CD1c-positive myeloid dendritic cell (primary cell): ENCODE measurements around the gene RPTOR.

Source experiments
- DNase-seq: peaks from one replicate; pipeline ENCODE4 v3.0.0-alpha.2; 2016; ENCODE audit errors: extremely low spot score

The RPTOR gene

GRCh38 chr17:80977172-80977571, 432.5 kb downstream of the RPTOR start:
- no peak for DNase-seq

GRCh38 chr17:80978499-80979497, 434.2 kb downstream of the RPTOR start:
- DNase-seq, result no peak

GRCh38 chr17:80979547-80980378, 435.1 kb downstream of the RPTOR start:
- DNase-seq, result no peak

GRCh38 chr17:80980397-80981061, 435.9 kb downstream of the RPTOR start:
- no peak for DNase-seq

GRCh38 chr17:80981062-80981902, 436.6 kb downstream of the RPTOR start:
- peak; percentile 46 for DNase-seq

GRCh38 chr17:80981929-80982425, 437.3 kb downstream of the RPTOR start:
- DNase-seq, result no peak

GRCh38 chr17:80982426-80982974, 437.9 kb downstream of the RPTOR start:
- no peak for DNase-seq

GRCh38 chr17:80983545-80983944, 438.9 kb downstream of the RPTOR start:
- DNase-seq, result no peak

DNA sequence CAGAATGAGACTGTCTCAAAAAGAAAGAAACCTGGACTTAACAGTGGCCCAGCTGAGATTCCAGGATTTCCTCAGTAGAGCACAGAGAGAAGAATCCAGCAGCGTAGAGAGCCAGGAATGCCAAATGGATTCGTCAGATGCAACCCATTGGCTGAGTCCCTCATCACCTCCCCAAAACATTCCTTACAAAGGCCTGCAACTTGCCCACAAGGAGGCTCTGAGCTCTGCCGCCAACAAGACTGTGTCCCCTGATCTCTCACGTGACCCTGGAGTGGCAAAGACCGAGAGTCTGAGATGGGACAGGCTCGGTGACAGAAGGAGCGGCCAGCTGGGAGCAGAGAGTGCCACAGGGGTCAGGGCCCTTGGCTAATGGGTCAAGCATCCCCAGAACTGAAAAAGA, 440.1 kb downstream of the RPTOR start:
- DNase-seq, result no peak

DNA sequence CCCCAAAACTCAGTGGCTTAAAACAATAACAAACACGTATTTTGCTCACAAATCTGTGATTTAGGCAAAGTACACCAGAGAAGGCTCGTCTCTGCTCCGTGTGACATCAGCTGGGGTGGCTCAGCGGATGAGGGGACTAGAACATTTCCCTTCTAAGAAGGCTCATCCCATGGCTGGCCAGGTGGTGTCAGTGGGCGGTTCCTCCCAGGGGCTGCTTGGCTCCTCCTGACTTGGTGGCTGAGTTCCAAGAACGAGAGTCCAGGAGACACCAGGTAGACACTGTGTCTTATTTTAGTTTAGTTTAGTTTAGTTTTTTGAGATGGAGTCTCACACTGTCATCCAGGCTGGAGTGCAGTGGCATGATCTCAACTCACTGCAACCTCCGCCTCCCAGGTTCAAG, 441.4 kb downstream of the RPTOR start:
- DNase-seq, result no peak

- DNase-seq, result peak; percentile 69
Observed at GRCh38 chr17:80986816-80987475, 442.3 kb downstream of the RPTOR start.

- no peak for DNase-seq
Observed at GRCh38 chr17:80987941-80988461, 443.4 kb downstream of the RPTOR start.

DNA sequence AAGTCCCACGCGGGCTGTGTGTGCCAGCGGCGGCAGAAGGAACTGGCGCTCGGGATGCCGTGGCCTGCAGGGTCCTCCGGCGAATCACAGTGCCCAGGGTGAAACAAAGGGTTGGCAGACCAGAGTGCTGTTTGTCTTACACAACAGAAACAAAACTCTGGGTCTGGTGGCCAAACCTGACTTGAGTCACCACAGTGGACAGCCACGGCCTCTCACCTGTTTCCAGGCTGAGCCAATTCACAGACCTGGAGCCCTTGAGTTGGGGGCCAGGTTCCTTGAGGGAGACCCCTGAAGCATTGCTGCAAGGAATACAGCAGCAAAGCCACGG, 444.9 kb downstream of the RPTOR start:
- no peak for DNase-seq

DNA sequence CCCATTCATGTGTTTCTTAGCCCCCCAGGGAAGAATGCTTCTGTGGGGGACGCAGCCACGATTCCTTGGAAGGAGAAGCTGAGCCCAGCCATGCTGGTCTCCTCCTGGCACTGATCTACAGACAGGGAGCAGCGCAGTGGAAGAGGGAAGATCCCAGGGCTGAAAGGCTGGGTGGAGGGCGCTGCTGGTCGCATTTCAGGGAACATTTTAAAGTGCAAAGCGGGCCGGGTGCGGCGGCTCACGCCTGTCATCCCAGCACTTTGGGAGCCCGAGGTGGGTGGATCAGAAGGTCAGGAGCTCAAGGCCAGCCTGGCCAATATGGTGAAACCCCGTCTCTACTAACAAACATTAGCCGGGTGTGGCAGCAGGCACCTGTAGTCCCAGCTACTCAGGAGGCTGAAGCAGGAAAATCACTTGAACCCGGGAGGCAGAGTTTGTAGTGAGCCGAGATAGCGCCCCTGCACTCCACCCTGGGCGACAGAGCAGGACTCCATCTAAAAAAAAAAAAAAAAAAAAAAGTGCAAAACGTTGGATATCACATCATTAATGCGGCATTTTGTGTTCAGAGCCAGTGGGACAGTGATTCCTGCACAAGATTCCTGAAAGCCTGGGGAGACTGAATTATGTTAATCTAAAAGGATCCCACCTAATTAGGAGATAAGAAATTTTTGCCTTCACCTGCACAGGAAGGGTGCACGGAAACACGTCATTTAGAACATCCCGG, 446.4 kb downstream of the RPTOR start:
- DNase-seq, result no peak

- DNase-seq, result peak; percentile 85
Observed at GRCh38 chr17:80991645-80992076, 447.0 kb downstream of the RPTOR start, which contains the start of gene CHMP6. Gene CHMP6, plus strand, starts transcription at chr17:80991841. Its CDS starts 78 bp downstream, at chr17:80991919.

DNA sequence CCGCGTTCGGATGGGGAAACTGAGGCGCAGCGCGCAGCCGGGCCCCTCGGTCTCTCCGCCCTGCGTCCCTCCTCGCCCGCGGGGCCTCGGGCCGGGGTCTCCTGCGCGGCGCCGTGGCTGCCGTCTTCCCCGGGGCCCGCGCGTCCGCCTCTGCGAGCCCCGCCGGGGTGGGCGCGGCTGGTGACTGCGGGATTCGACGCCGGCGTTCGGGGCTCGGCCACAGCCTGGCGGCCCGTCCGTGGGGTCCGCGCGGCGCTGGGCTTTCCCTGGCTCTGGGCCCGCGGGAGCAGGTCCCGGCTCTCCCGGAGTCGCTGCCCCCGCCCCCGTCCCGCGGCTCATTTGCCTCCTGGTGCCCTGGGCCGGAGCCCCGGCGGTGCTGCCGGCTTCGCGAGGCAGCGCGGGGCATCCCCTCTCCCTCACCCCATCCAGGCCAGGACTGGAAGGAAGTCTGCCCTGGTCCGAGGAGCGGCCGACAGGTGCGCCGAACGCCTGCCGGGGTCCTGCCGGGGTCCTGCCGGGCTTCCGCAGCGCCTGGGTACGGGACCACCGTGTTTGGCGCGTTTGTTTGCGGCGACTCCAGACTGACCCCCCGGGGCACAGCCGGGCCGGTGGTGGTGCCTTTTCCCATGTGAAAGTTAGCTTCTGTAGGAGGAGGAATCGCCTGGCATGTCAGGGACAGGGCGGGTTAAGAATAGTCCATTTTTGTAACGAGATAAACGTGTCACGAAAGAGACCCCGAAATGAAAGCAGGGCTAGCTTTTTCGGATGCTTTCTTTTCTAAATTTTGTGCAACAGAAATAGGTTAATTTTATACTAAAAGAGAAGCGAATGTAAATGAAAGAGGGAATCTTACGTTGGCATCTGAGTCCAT, 447.7 kb downstream of the RPTOR start:
- DNase-seq, result no peak

DNA sequence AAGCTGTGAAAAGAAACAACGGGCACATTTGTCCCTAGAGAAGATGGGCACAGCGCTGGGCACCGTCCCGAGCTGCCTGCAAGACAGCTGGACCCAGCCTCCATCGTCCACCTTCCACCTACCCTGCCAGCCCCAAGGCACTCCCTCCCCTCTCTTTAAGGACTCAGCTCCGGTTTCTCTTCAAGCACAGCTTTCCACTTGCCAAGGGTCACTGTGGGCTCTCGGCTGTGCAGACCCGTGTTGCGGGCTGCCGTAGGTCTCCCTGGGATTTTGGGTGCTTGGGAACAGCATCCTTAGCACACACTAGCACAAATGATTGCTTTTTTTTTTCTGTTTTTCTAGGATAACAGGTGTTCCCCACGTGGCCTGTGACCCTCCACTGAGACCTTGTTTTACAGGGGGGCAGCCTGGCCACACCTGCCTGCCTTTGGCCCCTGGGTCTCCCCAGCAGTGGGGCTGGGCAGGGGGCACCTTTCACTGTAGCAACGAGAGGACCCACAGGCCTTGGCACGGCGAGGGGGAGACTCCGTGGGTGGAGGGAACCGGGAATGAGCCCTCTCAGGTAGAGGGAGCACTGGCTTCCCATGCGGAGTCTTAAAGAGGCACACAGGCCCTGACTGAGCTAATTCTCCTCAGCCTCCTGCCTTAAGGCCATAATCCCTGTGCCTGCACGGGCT, 448.4 kb downstream of the RPTOR start:
- no peak for DNase-seq

GRCh38 chr17:80995131-80995530, 450.5 kb downstream of the RPTOR start:
- DNase-seq, result no peak
